HG03378 (cell line): ENCODE measurements around the gene PGF.
A peak's percentile ranks its signal among the peaks of the same experiment; 100 is the strongest.
"Not testable (repeated sequence)": the region's sequence is repeated elsewhere in the genome, so short reads cannot be mapped to it uniquely, and the experiment has no call there.

Experiments used
- ATAC-seq: cut with Tn5 transposase; IDR thresholded peaks from one replicate; pipeline ENCODE4 v1.9.1; 2021; ENCODE audit warnings: mild to moderate bottlenecking, moderate library complexity; ENCODE audit not compliant: unreplicated experiment

PGF gene

DNA sequence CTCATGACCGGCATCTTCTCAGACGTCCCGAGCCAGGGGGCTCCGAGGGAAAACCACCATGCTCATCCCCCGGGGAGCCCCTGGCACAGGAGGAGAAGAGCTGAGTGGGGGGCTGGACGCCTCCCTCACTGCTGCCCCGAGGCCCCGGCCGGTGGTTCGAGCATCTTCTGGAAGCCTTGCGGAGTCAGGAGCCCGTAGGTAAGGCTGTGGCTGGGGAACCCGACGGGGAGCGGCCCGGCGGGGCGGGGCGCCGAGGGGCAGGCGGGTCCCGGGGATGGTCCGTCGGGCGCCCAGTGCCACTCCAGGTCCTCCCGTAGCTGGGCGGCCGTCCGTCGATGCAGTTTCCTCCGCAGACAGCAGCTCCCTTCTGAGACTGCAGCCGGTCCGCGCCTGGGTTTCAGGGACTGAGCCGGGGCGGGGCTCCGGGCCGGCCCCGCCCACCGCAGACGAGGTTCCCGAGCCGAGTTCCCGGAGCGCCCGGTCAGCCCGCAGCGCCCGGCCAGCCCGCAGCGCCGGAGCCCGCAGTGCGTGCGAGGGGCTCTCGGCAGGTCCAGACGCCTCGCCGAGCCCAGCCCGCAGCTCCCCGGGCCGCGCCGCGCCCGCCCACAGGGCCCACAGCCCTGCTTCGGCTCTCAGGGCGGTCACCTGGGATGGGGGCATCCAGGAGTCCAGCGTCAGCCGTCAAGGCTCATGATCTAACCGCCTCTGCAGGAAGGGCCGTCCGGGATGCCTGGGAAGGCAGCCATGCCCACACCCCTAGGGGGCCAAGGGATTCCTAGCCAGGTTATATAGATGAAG, at the start of gene PGF:
PGF (minus strand) TSS at position 369 of the 798 bp plus-strand sequence; CDS start at position 14, 355 bp downstream.
- ATAC-seq: no peak

DNA sequence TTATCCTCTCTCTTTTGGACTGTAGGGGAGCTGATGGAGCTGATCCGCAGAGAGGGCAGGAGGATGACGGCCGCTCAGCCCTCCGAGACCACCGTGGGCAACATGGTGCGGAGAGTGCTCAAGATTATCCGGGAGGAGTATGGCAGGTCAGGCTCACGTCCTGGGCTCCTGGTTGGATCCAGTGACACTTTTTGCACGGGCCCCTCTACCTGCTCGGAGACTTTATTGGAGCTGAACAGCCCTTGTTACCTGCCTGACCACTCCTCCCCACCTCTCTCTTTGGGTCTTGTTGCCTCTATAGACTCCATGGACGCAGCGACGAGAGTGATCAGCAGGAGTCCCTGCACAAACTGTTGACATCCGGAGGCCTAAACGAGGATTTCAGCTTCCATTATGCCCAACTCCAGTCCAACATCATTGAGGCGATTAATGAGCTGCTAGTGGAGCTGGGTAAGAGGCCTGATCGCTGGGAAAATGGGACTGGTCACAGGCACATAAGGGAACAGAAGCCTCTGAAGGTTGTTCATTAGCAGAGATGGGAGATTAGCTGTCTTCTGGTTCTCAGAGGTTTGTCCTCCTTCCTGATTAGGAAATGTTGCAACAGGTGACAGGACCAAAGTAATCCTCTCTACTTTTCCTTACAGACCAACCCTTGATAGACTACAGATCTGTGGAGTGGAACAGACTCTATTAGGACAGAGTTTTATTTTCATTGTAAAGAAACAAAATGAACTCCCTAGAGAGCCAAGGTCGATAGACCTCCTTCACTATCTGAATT, 48.0 kb upstream of the PGF start:
- ATAC-seq: peak; percentile 0

DNA sequence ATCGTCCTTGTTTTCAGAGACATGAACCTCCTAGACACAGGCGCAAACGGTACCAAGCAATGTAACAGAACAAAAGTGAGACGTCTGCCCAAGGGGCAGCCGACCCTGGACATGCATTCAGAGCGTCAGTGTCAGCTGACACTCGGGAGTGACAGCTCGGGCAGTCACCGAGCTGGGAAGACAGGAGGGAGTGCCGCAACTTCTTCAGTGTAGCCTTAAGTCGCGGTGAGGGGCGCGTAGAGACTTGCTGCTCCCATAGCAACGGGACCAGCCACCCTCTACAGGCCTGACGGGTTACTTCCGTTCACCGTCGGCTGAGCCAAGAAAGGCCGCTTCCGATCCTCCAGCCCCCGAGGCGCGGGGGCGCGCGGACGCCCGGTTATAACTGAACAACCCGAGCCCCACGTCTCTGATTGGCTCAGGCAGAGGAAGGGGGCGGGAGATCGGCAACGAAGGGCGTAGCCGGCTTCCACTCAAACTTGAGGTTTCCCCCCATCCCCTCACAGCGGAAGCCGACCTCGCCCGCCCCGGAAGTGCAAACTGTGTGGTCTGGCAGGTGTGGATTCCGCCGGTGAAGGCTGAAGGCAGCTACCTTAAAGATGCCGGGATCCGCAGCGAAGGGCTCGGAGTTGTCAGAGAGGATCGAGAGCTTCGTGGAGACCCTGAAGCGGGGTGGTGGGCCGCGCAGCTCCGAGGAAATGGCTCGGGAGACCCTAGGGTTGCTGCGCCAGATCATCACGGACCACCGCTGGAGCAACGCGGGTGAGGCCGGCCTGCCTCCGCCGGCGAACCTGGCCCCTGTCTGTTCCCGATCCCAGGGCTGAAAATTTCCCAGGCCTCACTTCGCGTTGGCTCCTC, 47.2 kb upstream of the PGF start, which contains the start of gene EIF2B2:
EIF2B2 (plus strand) TSS at position 530 of the 858 bp plus-strand sequence; CDS start at position 600, 70 bp downstream.
- peak; percentile 91 for ATAC-seq

DNA sequence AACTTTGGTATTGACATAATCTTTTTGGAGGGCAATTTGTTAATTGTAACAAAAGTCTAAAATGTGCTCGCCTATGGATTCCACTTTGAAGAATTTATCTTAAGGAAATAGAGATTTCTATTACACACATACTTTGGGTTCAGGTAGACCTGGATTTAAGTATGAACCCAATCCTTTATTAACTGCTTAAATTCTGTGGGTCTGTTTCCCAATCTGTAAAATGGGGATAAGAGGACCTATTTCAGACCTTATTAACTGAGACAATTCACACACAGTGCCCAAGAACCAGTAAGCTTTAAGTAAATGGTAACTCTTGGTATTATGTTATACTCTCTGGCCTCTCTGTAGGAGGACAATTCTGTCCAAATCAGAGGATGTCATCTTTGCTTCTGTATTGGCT, 46.5 kb upstream of the PGF start:
- no peak for ATAC-seq

DNA sequence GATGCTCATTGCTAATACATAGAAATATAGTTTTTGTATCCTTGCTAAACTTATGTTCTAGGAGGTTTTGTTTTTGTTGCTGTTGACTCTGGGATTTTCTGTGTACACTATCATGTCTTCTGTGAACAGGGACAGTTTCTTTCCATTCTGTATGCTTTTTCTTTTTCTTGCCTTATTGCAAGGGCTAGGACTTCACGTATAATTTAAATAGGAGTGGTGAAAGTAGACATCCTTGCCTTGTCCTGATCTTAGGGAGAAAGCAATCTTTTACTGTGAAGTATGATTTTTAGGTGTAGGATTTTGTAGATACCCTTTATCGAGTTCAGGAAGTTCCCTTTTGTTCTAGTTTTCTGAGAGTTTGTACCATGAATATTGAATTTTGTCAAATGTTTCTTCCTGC, 45.9 kb upstream of the PGF start:
- ATAC-seq: no peak

DNA sequence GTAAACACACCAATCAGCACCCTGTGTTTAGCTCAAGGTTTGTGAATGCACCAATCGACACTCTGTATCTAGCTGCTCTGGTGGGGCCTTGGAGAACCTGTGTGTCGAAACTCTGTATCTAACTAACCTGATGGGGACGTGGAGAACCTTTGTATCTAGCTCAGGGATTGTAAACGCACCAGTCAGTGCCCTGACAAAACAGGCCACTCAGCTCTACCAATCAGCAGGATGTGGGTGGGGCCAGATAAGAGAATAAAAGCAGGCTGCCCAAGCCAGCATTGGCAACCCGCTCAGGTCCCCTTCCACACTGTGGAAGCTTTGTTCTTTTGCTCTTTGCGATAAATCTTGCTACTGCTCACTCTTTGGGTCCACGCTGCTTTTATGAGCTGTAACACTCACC, 40.4 kb upstream of the PGF start:
- ATAC-seq: not testable (repeated sequence)

DNA sequence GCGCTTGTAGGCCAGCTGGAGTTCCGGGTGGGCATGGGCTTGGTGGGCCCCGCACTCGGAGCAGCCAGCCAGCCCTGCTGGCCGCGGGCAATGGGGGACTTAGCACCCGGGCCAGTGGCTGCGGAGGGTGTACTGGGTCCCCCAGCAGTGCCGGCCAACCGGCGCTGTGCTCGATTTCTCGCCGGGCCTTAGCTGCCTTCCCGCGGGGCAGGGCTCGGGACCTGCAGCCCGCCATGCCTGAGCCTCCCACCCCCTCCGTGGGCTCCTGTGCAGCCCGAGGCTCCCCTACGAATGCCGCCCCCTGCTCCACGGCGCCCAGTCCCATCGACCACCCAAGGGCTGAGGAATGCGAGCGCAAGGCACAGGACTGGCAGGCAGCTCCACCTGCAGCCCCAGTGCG, 38.8 kb upstream of the PGF start:
- ATAC-seq: not testable (repeated sequence)

DNA sequence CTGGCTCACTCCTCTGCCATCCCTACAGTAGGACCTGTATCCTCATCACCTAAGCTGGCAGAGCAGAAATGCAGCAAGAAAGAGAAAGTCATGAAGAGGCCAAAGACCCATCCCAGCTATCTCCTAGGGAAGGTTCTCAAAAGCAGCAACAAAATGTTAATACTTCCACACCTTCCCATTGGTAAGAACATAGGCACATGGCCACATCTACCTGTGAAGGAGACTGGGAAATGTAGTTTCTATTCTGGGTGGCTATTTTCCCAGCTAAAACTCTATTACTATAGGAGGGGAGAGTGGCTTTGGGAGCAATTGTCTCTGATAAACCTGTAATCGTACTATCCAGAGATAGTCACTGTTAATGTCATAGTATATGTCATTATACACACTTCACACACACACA, 33.6 kb upstream of the PGF start:
- ATAC-seq: no peak

DNA sequence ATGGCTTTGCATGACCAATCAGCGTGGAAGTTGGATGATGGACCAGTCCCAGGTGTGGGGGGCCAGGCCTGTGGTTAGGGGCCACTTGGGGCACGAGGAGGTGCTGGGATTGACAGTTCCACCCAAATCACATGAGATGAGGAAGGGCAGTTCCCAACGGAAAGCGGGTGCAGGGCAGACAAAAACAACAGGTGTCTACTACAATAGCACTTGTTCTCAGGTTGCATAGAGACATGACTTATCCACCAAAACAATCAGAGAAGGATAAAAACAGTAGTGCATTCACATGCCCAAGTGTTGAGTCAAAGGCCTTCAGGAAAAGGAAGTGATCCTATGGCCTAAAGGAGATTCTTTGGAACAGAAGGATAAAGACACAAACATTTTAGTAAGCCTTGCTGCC, 32.7 kb upstream of the PGF start:
- no peak for ATAC-seq

DNA sequence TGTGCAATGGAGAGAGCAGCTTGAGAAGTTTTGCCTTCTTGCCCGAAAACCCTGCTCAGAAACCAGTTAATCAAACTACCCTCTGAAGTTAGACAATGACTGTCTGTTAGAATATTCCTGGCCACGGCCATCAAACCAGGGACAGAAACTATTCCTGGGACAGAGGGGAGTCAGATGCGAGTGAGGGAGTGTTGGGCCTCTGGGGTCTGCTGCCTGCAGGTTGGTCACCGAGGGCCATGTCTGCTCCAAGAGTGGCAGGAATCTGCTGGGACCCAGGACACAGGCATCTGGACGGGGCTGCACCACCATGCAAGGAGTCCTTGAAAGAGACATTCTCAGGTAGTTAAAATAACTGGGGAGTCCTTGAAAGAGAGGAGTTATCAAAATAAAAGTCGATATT, 30.4 kb upstream of the PGF start:
- no peak for ATAC-seq

DNA sequence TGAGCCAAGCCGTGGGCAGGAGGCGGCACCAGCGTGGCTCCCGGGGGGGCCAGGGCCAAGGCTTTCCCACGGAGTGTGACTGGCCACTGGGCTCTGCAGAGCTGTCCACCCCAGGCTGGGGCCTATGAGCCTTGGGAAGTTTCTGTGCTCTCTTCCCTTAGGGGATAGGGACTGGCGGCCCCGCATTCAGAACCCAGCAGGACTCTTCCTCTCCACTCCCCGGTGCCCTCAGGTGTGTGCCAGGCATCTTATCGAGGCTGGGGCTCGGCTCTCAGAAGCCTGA, 29.6 kb upstream of the PGF start:
- no peak for ATAC-seq

DNA sequence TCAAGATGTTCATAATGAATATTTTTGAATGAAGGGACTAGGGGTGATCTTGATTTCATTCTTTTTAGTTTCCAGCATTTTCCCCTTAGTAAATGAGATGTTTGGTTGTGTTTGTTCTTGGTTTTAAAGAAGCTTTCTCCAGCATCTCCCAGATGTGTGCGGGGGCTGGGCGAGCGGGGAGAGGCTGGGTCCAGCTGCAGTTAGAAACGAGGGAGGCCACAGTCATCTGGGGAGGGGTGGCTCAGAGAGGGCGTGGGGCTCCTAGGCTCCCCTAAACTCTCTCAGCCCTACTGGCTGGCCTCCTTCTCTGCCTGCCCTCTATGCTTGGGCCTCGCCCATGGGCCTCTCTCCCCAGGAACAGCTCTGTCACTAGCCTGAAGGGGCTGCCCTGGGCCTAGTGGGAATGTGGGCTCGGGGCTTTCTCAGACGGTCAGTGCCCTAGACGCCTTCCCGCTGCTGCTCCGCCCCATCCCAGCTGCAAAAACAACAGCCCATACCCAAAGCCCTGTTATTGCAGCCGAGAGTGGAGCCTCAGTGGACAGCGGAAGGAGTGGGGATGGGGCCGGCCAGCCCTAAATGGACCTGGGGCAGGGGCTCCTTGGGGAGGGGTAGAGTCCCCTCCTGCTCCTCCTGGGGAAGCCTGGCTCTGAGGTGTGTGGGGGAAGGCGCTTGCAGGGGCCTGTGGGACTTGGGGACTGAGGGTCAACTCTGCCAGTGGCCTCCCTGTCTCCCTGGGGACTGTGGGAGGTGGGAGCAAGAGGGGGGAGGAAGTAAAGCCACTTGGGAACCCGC, 29.0 kb upstream of the PGF start:
- ATAC-seq: no peak

DNA sequence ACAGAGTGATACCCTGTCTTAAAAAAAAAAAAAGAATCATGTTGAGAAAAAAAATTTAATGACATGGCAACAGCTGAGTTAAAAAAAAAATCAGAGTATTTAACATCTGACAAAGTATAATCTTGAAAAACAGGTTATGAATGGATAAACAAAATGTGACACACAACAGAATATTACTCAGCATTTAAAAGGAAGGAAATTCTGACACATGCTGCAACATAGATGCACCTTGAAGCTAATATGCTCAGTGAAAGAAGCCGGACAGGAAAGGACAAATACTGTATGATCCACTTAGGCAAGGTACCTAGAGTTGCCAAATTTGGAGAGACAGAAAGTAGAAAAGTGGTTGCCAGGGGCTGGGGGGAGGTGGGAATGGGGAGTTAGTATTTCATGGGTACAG, 27.9 kb upstream of the PGF start:
- ATAC-seq: no peak

DNA sequence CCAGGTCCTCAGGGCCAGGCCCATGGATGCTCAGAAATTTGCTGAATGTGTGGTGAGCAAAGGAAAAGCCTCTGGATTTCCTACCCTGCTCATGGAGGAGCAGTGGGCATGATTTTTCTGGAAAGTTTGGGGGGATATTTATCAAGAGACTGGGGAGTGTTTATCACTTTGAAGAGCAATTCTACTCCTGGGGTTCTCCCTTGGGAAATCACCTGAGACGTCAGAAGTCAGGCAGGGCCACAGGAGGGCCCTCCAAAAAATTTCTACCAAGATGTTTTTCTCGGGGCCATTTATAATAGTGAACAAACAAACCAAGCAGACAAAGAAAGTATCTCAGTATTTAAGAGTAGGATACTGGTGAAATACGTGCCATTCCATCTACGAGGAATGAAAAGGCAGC, 27.3 kb upstream of the PGF start:
- no peak for ATAC-seq

DNA sequence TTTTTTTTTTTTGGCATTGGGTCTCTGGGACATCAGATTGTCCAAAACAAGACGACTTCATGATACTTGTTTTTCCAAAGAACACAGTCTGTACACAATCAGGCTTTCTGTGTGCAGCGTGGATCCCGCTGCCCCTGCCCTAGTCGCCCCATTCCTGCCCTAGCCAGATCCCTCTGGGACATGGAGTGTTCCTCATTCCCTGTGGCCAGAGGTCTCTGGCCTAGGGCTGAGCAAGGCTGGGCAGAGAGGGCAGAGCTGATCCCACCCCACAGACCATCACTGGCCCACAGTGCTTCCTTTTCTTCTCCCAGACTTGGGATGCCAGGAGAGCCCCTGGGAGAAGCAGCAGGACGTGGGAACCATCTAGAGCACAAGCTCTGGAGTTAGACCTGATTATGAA, 26.4 kb upstream of the PGF start:
- ATAC-seq: no peak

DNA sequence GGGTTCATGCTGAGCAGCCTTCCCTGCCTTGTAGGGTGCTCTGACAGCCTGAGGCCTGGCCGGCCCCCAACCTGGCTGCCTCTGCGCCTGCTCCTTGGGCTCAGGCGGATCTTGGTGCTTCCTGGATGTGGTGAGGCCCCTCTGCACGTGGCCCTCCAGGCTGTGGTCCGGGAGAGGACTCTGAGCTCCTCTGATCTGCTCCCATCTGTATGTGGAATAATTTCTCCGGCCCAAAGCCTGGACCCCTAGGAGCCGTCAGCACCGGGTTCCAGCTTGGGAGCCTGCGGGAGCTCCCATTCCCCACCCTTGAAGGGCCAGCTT, 26.0 kb upstream of the PGF start:
- ATAC-seq: no peak

DNA sequence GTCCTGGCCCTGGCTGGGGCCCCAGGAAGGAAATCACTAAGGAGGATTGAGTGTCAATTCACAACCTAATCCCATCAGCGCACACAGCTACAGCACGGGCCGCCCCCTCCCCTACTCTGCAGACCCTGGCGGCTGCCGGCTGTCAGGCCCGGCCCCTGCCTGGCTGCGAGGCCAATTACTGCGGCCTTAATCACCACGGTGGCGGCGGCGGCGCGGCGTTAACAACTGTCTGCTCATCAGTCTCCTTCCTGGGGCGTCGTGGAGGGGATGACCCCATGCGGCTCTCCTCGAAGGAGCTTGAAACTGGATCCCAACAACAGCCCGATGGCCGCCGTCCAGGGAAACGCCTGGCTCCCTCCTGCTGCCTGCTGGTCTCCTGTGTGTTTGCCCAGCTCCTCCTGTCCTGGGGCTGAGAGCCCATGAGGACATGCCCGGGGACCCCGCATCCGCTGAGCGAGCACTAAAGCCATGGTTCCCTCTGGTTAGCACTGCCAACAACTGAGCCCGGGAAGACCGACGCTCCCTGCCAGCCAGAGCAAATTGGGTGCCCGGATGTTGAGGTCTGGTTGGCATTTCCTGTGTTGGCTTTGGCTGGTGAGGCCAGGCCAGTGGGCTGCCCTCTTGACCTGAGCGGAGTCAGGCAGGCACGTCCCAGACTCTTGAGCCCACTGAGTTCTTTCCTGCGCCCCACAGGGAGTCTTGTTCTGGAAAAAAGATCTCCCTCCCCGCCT, 25.5 kb upstream of the PGF start:
- no peak for ATAC-seq

DNA sequence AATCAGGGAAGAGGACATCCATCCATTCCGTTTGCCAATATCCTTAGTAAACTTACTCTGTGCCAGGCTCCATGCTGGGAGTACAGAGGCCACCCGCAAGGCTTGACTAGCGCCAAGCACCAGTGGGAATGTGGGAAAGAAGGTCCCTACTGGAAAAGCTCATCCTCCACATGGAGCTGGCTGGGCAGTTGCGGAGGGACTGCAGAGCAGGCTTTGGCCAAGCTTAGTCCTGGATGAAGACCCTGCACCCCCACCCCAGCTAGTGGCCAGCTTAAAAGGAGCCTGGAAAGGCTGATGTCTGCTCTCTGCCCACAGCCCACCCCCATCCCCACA, 25.0 kb upstream of the PGF start:
- ATAC-seq: no peak

DNA sequence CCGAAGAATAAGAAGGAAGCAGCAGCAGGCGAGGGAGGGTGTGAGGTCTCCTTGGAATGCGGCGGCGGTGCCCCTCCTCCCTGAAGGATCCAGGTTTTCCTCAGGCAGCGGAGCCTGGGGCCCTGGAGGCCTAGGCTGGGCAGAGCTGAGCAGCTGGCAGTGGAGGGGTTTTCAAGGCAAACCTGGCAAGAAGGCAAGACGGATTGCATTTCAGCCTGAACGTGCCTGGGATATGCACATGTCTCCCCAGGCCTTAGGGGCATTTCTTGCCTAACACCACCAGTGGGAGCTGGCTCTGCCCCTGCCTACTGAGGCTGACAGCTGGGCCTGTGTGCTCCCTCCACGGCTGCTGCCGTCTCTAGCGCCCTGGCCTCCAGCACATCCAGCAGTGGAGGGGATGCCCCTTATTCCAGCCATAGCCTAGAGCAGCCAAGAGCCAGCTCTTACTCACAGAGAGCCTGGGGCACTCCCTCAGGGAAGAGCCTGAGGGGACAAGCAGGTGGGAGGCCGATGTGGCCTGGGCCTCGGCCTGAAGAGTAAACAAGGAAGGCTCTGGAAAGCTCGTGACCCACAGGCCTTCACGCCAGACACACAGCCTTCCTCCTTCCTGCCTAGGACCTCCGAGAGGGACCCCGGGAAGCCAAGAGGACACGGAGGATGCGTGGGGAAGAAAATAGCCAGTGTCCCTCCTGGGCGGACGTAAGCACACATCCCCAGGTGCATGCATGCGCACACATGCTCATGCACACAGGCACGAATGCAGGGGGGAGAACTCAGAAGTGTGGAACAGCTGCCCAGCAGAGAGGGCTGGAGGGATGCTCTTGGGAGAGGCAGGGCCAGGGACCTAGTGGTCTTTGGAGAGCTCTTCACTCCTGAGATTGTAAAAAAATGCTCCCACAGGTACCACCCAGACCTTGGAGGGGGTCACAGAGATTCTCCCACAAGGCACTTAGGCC, 24.3 kb upstream of the PGF start:
- ATAC-seq: no peak
